ENCODE data around the gene MVK.

The MVK gene

GRCh38 chr12:109567296-109567695, 6.3 kb upstream of the MVK start:
- DNase-seq (no peak), ATAC-seq (no peak)

- no peak for ATAC-seq
- DNase-seq, result no peak
These were observed 5.6 kb upstream of the MVK start for GRCh38 chr12:109567967-109568366.

DNA sequence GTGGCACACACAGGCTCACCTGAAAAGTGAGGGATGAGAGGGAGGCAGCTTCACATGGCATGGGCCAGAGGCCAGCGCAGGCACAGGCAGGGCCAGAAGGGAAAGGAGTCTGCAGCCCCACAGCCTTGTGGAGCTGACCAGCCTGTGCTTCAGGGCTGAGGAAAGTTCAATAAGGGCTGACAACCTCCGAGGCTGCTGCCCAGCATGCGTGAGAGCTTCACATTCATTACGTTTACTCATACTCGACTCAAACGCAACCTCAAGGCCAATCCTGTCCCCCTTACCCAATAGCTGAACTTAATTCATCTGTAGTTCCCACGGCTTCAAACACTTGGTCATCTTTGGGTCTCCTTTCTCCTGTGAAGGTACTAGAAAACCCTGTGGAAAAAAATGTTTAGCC, 5.1 kb upstream of the MVK start:
- ATAC-seq (no peak), DNase-seq (no peak)

DNA sequence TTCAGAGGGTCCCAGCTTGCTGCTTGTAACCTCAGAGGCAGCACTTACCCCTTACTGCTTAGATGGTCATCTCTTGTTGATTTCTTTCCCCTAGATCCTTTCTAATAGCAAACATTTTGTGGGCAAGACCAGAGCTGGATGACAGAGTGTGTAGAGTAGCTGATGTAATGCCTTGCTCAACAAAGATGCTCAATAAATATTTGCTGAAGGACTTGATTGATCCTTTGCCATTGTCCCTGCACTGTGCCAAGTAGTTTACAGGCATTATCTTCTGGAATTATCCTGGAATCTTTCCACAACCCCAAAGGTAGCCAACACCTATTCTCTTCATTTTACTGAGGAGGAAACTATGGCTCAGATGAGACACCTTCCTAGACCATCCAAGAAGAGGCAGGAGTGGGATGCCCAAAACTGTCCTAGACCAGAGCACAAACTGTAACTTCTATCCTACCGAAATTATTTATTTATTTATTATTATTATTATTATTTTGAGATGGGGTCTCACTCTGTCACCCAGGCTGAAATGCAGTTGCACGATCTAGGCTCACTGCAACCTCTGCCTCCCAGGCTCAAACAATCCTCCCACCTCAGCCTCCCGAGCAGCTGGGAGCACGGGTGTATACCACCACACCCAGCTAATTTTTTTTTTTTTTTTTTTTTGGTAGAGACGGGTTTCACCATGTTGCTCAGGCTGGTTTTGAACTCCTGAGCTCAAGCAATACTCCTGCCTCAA, 1.7 kb upstream of the MVK start:
- DNase-seq (no peak), ATAC-seq (no peak)

DNA sequence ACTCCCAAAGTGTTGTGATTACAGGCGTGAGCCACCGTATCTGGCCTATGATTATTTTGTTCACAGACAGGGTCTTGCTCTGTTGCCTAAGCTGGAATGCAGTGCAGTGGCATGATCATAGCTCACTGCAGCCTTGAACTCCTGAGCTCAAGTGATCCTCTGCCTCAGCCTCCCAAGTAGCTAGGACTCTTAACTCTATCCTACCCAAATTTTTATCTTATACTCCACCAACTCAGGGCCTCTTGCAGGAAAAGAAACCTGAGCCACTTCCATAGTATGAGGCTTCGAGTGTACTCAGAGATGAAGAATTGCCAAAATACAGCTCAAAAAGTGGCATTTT, 1.1 kb upstream of the MVK start:
- no peak for DNase-seq
- ATAC-seq, result no peak

GRCh38 chr12:109573914-109574244, 285 bp downstream of the MVK start:
- ATAC-seq (no peak), DNase-seq (no peak)

- ATAC-seq (no peak), DNase-seq (no peak)
These were observed 2.1 kb downstream of the MVK start for GRCh38 chr12:109575683-109576082.

GRCh38 chr12:109577311-109577710, 3.7 kb downstream of the MVK start:
- no peak for ATAC-seq
- no peak for DNase-seq

DNA sequence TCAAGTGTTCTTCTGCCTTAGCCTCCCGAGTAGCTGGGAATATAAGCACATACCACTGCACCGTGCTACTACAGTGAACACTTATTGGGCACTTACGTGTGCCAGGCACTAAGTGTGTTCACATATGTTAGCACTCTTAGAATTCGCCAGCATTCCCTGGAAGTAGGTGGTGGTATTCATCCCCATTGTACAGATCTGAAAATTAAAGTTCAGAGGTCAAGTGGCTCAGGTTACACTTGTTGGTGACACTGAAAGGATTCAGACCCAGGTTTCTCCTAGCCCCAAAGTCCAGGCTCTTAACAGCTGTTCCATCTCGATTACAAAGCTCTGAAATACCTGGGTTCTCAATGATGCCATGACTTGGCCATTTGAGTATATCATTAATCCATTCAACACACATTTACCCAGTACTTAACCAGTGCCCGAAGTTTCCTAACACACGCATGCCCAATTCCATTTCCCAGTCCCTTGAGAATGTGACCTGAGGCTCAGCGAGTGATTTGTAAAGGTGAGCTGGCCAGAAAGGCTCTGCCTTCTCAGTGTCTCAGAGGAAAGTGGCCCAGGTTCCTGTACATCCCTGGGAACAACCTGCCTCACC, 4.8 kb downstream of the MVK start:
- DNase-seq (no peak), ATAC-seq (no peak)

- ATAC-seq, result no peak
These were observed 6.0 kb downstream of the MVK start for GRCh38 chr12:109579639-109580038.

GRCh38 chr12:109580272-109580671, 6.7 kb downstream of the MVK start:
- DNase-seq (no peak), ATAC-seq (no peak)

More at GRCh38 chr12:109579639-109580038, 6.0 kb downstream of the MVK start:
- DNase-seq, result no peak

DNA sequence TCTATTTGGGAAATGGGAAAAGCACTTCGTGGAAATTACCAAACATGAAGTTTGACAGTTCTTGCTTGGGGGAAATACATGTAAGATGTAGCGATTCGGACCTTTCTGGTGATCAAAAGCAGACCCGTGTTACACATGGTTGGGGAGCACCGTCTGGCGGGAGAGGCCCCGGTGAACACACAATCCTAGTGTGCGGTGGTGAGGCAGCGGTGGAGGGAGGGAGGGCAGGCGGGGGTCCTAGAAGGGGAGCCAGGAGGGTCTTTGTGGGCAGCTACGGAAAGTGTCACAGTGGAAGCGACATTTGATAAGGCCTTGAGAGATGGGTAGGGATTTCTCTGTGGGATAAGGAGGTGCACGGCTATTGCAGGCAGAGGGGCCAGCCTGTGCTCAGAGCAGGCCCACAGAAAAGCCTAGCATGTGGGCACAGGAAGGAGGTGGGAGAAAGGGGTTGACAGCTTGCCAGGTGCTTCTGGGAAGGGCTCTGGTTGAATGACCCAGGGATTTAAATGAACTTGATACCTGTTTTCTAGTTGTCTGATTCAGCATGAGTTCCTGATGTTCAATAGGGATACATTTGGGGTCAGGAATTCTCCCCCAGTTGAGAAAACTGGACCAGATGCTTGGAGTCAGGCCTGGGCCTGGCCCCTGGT, 7.2 kb downstream of the MVK start:
- ATAC-seq, result no peak
- no peak for DNase-seq

GRCh38 chr12:109581334-109581691, 7.7 kb downstream of the MVK start:
- ATAC-seq (no peak), DNase-seq (no peak)

DNA sequence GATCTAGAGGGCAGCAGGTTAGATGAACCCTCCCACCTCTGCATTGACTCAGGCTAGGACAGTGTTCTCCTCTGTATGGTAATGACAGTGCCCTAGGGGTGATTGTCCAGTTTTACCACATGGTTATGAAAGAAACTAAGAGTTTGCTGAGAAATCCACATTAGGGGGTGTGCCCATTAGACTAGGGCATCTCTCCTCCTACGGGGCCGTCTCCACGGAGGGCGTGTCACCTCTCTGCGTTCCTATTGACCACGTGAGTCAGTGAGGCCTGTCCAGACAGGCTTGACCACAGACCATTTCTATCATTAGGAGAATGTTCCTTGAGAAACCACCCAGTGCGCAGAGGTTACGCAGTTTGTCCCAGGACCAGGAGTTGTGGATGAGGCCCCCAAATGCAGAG, 8.3 kb downstream of the MVK start:
- ATAC-seq (no peak), DNase-seq (no peak)

DNA sequence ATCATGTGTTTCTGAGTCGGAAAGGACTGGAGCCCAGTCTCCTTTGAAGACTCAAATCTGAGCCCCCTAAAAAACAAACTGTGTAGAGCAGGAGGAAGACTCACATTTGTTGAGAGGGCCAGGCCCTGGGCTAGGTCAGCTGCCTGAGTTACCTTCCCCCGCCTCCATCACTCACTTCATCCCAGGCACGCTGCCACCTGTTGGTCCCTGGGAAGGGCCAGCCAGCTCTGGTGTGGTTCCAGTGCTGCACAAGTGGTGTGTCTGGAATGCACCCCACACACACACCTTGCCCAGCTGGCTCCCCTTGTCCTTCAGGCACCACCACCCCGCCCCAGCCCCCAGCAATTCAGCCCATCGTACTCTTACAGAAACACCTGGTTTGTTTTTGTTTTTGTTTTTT, 9.0 kb downstream of the MVK start:
- no peak for ATAC-seq
- DNase-seq, result no peak

GRCh38 chr12:109583733-109584132, 10.1 kb downstream of the MVK start:
- DNase-seq (no peak), ATAC-seq (no peak)

- DNase-seq (no peak), ATAC-seq (no peak)
These were observed 13.0 kb downstream of the MVK start for GRCh38 chr12:109586385-109587296.

DNA sequence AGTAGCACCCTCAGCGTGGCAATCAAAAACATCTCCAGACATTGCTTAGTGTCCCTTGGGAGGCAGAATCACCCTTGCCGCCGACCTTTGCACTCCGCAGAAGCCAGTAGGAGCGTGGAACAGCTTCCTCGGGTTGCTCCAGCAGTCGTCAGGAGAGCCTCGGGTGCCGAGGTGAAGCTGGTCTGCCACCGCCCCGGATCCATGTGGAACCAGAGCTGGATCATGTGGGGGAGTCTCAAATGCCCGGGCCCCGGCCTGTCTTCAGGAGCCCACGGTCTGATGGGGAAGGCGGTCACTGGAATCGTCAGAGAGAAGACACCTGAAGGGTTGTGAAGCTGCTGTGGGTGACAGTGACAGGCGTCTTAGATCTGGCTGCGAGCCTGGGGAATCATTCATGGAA, 14.3 kb downstream of the MVK start:
- DNase-seq, result no peak
- ATAC-seq, result no peak

DNA sequence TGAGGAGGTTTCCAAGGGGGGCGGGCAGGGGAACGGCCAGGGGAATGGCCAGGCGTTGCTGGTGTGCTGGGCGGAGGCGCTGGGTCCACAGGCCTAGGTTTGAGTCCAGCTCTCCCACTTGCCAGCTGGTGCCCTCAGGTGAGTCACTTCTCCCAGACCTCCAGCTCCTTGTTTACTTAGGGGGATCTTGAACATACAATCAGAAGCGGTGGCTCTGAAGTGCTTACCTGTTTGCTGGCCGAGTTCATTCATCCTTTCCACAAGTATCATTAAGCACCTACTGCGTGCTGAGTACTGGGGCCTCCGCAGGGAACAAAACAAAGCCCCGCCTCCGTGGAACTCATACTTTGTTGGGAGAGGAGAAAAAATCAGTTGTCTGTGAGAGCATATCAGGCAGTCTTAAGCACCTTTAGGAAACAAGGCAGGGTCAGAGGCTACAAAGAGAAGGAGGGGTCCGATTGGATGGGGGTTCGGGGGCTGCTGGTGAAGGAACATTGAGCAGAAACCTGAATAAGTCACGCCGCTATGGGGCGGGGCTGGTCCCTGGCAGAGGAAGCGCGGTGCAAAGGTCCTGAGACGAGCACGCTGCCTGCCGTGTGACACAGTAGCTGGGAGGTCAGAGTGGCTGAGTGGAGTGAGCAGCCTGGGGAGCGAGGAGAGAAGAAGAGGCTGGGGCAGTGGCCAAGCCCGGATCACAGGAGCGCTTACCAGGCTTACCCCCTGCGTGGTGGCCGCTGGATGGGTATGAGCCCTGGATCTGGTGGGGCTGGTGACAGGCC, 15.1 kb downstream of the MVK start:
- ATAC-seq (no peak), DNase-seq (no peak)

GRCh38 chr12:109589240-109589590, 15.6 kb downstream of the MVK start:
- no peak for DNase-seq
- ATAC-seq, result no peak

GRCh38 chr12:109589691-109590245, 16.2 kb downstream of the MVK start:
- DNase-seq (no peak), ATAC-seq (no peak)

- DNase-seq, result no peak
- no peak for ATAC-seq
These were observed 17.0 kb downstream of the MVK start for GRCh38 chr12:109590566-109590965.
